Measurements from ENCODE around the gene CDC6.

CDC6 gene

GRCh38 chr17:40341808-40342503 lies 54.3 kb downstream of the CDC6 start:
- no peak for DNase-seq

DNA sequence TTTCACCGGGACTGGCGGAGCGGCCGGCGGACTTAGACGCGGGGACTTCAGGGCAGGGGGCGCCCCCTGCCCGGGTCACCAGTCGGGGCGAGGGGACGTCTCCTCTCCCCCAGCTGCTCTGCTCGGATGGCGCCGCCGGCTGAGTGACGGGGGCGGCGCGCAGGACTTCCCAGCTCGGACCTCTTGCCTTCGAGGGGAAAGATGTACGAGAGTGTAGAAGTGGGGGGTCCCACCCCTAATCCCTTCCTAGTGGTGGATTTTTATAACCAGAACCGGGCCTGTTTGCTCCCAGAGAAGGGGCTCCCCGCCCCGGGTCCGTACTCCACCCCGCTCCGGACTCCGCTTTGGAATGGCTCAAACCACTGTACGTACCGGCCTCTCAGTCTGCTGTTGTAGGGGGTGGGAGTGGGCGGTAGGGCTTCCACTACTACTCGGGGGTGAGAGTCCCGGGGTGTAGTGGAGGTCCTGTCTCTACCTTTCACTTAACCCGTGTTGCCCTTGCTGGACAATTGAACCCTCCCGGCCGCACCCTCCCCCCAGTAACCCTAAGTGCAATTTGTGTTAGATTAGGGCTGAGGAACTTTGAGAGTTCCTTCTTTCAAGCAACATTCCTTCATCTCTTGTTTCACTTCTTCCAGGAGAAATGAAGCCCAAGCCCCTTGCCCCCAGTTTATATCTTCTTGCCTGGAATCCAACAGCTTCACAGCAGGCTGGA lies 55.0 kb downstream of the CDC6 start:
- DNase-seq = no peak

DNA sequence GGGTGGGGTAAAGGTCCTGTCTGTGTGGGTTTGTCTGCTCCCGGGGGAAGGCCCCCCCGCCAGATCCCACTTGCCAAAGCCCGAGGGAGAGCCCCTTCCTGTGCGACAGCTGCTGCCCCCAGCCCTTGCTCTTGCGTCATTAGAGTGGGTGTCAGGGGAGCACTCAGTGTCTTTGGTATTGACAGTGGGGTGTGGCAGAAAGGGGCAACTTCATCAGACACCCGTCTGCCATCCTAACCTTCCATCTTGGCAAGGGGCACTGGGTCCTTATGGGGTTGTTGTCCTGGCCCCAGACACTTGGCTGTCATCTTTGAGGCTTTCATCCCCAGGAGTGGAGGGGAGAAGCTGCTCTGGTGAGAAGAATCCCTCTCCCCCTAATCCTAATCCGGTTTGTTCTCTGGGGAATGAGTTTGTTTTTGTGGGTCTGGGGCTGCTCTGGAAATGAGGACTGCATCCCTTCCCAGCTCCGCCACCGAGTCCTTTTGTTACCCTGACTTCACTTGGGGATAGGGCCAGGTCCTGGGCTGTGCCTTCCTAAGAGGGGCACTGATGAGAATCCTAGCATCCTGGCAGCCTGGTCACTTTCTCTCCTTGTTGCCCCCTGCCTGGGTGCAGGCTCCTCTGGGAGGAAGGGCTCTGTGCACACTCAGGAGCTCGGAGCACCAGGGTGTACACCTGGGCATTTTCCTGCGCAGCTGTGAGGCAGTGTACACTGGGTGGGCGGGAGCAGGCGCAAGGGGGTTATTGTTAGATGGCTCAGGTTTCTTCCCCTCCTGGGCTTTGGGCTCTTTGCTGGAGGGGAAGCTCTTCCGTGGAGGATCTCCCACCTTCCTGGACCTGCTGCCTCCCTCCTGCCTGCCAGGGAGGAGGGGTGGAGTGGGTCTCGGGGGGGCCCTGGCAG lies 55.8 kb downstream of the CDC6 start:
- no peak for DNase-seq

DNA sequence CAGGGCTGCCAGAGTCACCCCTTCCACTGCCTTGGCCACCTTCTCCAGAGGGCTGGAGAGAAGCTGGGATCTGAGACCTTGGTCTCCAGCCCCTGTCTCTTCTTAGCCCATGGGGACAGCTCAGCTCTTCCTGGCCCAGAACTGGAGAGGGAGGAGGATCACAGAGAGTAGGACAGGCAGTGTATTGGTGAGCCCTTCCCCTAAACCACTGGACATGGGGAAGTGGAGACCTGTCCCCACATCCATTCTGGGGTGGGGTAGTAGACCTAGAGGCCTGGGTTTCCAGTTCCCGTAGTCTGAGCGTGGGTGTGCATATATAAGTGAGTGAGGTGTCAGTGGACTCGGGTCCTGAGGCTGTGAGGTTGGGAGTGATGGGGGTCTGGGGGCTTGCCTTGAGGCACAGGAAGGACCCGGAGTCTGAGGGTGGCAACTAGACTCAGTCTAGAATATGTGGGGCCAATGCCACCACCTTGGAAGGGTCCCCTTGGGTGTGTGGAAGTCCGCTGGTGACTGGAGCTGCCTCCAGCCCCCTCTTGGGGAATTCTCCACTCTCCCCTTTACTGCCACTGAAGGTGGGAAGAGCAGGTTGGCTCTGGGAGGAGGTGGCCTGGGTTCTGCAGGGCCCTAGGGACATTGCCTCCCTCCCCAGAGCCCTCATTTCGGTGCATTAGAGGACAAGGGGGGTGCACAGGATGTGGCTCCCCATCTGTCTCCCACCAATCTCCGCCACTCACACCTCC lies 56.9 kb downstream of the CDC6 start:
- DNase-seq = no peak

DNA sequence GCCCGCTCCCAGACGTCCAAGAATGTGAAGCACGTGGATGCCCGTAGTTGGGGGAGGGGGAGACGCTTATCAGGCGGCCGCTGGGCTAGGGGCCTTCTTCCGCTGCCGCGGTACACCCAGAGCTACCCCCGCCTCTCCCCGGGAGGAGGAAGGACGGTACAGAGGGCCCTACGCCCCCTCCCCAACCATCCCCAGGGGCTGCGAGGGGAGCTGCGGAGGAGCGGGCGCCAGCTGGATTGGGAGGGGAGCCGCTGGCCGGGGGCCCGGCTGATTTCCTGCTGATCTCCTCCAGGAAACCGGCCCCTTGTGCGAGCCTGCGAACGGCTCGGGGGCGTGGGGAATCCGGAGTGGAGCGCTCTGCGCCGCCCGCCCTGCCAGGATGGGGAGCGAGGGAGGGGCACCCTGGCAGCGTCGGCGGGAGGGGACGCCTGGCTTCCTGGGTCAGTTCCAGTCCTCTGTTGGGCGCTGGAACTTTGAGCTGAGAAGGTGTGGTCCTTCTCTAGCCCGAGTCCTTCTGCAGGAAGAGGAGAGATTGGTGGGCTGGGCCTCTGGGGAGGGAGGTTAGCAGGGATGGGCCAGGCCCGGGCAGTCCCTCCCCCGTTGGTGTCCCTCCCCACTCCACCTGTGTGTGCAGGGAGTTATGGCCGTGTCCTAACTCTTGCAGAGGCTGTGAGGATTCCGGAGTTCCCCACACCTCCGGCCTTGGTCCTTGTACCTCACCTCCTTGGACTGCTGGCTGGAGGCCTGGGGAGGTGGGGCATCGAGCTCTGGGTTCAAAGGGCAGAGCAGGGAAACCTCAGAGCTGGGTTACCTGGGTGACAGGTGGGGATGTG lies 57.7 kb downstream of the CDC6 start:
- no peak for DNase-seq

DNA sequence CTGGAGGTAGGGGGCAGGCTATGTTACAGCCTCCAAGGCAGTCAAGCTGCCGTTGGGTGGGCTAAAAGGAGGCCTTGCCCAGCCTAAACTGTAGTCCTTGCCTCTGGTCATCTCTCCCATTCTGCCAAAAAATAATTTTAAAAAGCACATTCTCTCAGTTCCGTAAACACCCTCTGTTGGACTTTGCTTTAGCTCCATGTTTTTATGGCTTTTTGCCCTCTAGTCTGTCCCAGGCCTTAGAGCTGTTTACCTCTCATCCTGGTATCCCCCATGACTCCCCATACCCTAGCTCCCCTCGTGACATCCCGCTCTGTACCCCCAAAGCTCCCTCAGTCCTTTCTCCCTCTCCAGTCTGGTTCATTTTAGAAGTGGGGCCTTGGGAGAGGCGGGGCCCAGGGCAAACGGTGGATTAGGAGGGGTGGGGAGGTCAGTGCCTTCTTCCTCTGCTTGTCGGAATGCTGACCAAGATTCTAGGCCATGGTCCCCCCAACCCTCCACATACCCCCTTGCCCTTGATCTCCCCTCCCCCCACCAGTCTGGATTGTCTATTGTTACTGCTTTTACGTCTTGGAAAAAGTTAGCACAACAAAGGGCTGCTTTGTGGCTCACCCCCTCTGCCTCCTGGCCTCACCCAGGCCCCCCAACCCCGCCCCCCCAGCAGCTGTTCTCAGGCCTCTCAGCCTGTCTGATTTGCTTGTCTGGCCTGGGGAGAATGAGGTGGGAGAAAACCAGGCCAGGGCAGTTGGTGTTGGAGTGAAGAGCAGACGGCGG lies 58.5 kb downstream of the CDC6 start:
- DNase-seq = no peak

DNA sequence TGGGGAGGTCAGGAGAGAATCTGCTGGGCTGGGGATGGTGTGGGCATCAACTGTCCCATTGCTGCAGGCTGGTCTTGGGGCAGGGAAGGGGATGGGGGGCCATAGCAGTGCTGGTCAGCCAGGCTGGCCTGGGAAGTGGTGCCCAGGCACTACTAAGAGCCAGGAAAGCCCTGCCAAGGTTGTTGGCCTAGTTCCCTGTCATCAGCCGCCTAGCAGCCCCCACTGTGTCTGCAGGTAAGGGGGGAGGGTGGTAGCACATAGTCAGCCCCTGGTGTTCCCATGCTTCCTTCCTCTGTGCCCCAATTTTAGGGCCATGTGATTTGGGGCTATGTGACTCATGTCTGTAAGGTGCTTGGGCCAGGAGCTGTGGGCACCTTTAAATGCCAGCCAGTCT lies 59.1 kb downstream of the CDC6 start:
- DNase-seq = no peak

DNA sequence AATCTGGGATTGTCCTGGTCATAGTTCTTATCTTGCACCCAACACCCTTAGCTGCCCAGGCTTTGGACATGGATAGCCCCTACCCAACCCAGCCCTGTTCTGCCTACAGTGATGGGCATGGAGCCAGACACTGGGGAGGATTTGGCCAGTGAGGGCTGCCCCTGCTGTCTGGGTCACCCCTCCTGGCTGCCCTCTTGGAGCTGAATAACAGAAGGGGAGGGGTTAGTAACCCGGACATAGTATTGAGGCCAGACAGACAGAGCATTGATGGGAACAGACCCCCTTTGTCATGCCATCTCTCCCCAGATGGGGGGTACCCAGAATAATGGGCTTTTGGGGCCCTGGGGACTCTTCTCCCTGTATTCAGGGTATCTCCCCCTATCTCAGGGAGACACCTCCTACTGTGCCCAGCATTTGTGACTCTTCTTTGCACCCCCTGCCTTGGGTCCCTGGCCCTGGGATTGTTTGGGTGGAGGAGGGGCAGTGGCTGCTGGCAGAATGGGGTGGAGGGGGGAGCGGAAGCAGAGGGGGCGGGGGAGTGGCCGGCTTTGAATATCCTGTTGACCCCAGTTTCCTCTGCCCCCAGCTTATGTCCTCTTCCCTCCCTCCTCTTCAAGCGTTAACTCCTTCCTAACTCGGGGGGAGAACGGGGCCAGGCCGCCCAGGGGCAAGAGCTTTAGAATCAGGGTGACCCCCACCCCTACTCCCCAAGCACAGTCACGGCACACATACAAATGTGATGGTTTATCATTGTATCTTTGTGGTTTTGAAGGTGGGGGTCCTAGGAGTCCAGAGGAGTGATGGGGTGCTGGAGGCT lies 59.8 kb downstream of the CDC6 start:
- DNase-seq = no peak

- no peak for DNase-seq
Observed at GRCh38 chr17:40348136-40348504, 60.4 kb downstream of the CDC6 start.

GRCh38 chr17:40348562-40349476 lies 61.1 kb downstream of the CDC6 start:
- no peak for DNase-seq

GRCh38 chr17:40349477-40349894 lies 61.8 kb downstream of the CDC6 start:
- no peak for DNase-seq

GRCh38 chr17:40349895-40350688 lies 62.4 kb downstream of the CDC6 start:
- DNase-seq = no peak

GRCh38 chr17:40350689-40351358 lies 63.1 kb downstream of the CDC6 start:
- DNase-seq = no peak

DNA sequence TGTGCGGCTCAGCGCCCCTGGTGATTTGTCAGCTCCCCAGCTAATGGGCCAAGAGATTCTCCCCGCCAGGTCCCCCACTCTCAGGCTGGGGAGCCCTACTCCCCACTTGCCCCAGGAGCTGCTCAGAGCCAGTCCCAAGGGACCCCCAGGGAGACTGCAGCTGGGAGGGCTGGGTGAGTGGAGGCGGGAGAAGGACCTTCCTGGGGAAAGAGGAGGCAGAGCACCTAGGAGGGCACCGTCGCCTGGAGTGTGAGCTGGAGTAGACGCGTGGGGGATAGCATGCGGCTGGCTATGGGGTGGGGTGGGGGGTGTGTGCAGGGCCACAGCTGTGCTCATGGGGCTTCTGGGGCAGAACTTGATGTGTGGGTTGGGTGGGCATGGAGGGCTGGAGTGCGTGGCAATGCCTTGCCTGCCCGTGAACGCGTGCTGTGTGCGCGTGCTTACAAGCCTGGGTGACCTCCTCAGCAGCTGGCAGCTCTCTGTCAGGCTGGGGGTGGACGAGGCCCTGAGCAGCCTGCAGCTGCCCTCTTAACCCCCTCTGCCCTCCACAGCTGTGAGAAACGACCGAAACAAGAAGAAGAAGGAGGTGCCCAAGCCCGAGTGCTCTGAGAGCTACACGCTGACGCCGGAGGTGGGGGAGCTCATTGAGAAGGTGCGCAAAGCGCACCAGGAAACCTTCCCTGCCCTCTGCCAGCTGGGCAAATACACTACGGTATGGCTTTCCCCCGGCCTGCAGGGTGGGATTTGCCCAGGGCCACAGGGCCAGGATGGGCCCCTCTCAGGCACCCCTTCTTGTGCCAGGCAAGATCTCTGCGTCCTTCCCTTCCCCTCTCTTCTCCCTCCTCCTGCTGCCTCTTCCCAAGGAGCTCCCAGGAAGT lies 63.9 kb downstream of the CDC6 start:
- no peak for DNase-seq

- DNase-seq = no peak
Observed at GRCh38 chr17:40352237-40352778, 64.6 kb downstream of the CDC6 start.

DNA sequence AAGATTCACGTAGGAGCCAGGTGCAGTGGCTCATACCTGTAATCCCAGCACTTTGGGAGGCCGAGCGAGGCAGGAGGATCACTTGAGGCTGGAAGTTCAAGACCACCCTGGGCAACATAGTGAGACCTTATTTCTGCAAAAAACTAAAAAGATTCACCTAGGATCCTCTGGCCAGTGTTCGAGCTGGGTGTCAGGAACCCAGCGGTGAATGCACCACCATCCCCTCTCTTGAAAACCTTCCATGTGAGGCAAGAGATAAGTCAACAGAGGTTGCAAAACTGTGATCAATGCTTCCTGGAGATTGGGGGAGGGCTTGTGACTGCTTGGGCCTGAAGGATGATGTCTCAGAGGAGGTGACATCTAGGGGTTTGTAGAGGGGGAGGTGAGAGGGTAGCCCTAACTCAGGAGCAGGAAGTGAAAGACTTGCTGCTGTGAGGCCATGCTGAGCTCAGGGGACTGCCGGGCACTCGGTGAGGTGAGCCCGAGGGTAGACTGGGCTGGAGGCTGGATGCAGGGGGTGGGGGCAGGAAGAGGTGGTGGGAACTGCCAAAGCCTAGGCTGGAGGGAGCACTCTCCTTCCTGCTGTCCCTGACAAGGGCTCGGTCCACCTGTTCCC lies 65.2 kb downstream of the CDC6 start:
- DNase-seq = no peak

Data from GOT3 (cell line).